SHP77 treated with DMSO at 0.1 percent for 48 hours (cell line): Measurements from ENCODE around the gene EGFL8.
"Not testable (repeated sequence)": the region's sequence is repeated elsewhere in the genome, so short reads cannot be mapped to it uniquely, and the experiment has no call there.

Experiments
- DNase-seq: peaks from one replicate; lab custom pipeline; 2025; lab: John Stamatoyannopoulos, UW

The EGFL8 gene

GRCh38 chr6:32164295-32164694 lies at the start of gene EGFL8:
Gene EGFL8, plus strand, starts transcription at chr6:32164595. Its CDS starts 1,571 bp downstream, at chr6:32166166.
- DNase-seq: no peak

- DNase-seq: no peak
Measured at GRCh38 chr6:32114796-32115195, 49.6 kb upstream of the EGFL8 start.

- no peak for DNase-seq
Measured at GRCh38 chr6:32115623-32116022, 48.8 kb upstream of the EGFL8 start.

- no peak for DNase-seq
Measured at GRCh38 chr6:32116674-32117073, 47.7 kb upstream of the EGFL8 start.

GRCh38 chr6:32117461-32117860 lies 46.9 kb upstream of the EGFL8 start:
- no peak for DNase-seq

GRCh38 chr6:32118782-32119628 lies 45.4 kb upstream of the EGFL8 start:
- peak; percentile 11 for DNase-seq

GRCh38 chr6:32120573-32121059 lies 43.8 kb upstream of the EGFL8 start:
- no peak for DNase-seq

- no peak for DNase-seq
Measured at GRCh38 chr6:32123681-32124080, 40.7 kb upstream of the EGFL8 start.

GRCh38 chr6:32126880-32127279 lies 37.5 kb upstream of the EGFL8 start:
- DNase-seq: no peak

GRCh38 chr6:32127409-32127716 lies 37.0 kb upstream of the EGFL8 start:
- no peak for DNase-seq

GRCh38 chr6:32127717-32128592 lies 36.4 kb upstream of the EGFL8 start, which contains the start of gene ATF6B:
Gene ATF6B, minus strand, starts transcription at chr6:32128246. Its CDS starts 39 bp downstream, at chr6:32128207.
- peak; percentile 99 for DNase-seq

- no peak for DNase-seq
Measured at GRCh38 chr6:32128751-32129296, 35.6 kb upstream of the EGFL8 start.

GRCh38 chr6:32129297-32130088 lies 34.9 kb upstream of the EGFL8 start:
- DNase-seq: no peak

GRCh38 chr6:32131439-32131948 lies 32.9 kb upstream of the EGFL8 start:
- DNase-seq: no peak

GRCh38 chr6:32132110-32132509 lies 32.3 kb upstream of the EGFL8 start:
- DNase-seq: no peak

GRCh38 chr6:32133786-32134185 lies 30.6 kb upstream of the EGFL8 start:
- DNase-seq: no peak

GRCh38 chr6:32137454-32137853 lies 26.9 kb upstream of the EGFL8 start:
- DNase-seq: no peak

- DNase-seq: no peak
Measured at GRCh38 chr6:32139590-32139989, 24.8 kb upstream of the EGFL8 start.

GRCh38 chr6:32140420-32141046 lies 23.9 kb upstream of the EGFL8 start:
- DNase-seq: no peak

GRCh38 chr6:32144238-32144637 lies 20.2 kb upstream of the EGFL8 start:
- not testable (repeated sequence) for DNase-seq

GRCh38 chr6:32146287-32146686 lies 18.1 kb upstream of the EGFL8 start:
- no peak for DNase-seq
